GM18502 (cell line): ENCODE results near the gene RGN.
"Not testable (repeated sequence)": the region's sequence is repeated elsewhere in the genome, so short reads cannot be mapped to it uniquely, and the experiment has no call there.

Source experiments
- ATAC-seq: cut with Tn5 transposase; IDR thresholded peaks from one replicate; pipeline ENCODE4 v1.9.1; 2021; ENCODE audit warnings: mild to moderate bottlenecking; ENCODE audit not compliant: unreplicated experiment, poor library complexity

RGN gene

GRCh38 chrX:47112316-47112954, 34.2 kb downstream of the RGN start:
- ATAC-seq: no peak

GRCh38 chrX:47116551-47117110, 38.4 kb downstream of the RGN start:
- not testable (repeated sequence) for ATAC-seq

GRCh38 chrX:47124466-47124865, 46.2 kb downstream of the RGN start:
- not testable (repeated sequence) for ATAC-seq

GRCh38 chrX:47129157-47129898, 51.1 kb downstream of the RGN start:
- ATAC-seq: peak; percentile 98

- no peak for ATAC-seq
These were observed 51.7 kb downstream of the RGN start for GRCh38 chrX:47129899-47130358.

- ATAC-seq: no peak
These were observed 55.2 kb downstream of the RGN start for GRCh38 chrX:47133493-47133892.

GRCh38 chrX:47135650-47136049, 57.4 kb downstream of the RGN start:
- not testable (repeated sequence) for ATAC-seq

- no peak for ATAC-seq
These were observed 59.9 kb downstream of the RGN start for GRCh38 chrX:47138171-47138570.
